Mucosa of descending colon (tissue), 3 donors: Measurements from ENCODE around the gene PDZRN3. TPM values are rescaled to one million over a fixed set of nuclear protein-coding genes. Genes with fewer than 3 reads are reported as not detected.

Experiments
- ATAC-seq: fragments of 200-7000 bp; cut with Tn5 transposase; one replicate; pipeline ENCODE4 v1.9.1; 2020; ENCODE audit warnings: mild to moderate bottlenecking, moderate library complexity
- DNase-seq, 3 donors: peaks; one replicate each; pipeline ENCODE4 v3.0.0-alpha.2; 2020
- H3K36me3 ChIP-seq: fragments of 200-600 bp; one replicate; pipeline ENCODE4 v1.8.0; 2021; ENCODE audit warnings: low read depth, mild to moderate bottlenecking
- H3K4me1 ChIP-seq: fragments of 200-600 bp; one replicate; pipeline ENCODE4 v1.8.0; 2021; ENCODE audit warnings: low read depth, mild to moderate bottlenecking
- H3K4me3 ChIP-seq: fragments of 200-600 bp; one replicate; pipeline ENCODE4 v1.8.0; 2021; ENCODE audit warnings: mild to moderate bottlenecking
- H3K9me3 ChIP-seq: fragments of 200-600 bp; one replicate; pipeline ENCODE4 v1.8.0; 2021; ENCODE audit warnings: mild to moderate bottlenecking
- CTCF ChIP-seq: fragments of 200-600 bp; IDR thresholded peaks from one replicate; pipeline ENCODE4 v1.8.0; 2022; ENCODE audit warnings: antibody characterized with exemption, mild to moderate bottlenecking
- intact Hi-C, 2 donors: fragments of 100-400 bp; cut with DNase I in 1 of 2; cut with micrococcal nuclease in 1 of 2; formaldehyde crosslinking; loops; one replicate each; pipeline versions ENCODE4 v1.11.0 to v1.11.1; 2022; cut with DNase I, micrococcal nuclease
- total RNA-seq, 3 donors: library from RNA; stranded (reverse); fragmentation: NEBNext Ultra II Directional in 2 of 3; extraction: Animal tissue kit (Norgen Biotek cat#: 25700) in 2 of 3; gene quantifications; one replicate each; pipeline versions ENCODE4 v1.2.1 to v1.2.4, GENCODE V29; 2021 to 2023
- donor health status: DM: no; HTN: no; CAD: no; lungs with moderate emphysema.
- donor health status: DM: no; HTN: no; CAD: no.
- donor health status: DM: no; HTN: yes; CAD: no.

Gene PDZRN3
- total RNA-seq, 3 donors from 2014 or later = 17.9 to 147 (median 18.5) TPM

DNA sequence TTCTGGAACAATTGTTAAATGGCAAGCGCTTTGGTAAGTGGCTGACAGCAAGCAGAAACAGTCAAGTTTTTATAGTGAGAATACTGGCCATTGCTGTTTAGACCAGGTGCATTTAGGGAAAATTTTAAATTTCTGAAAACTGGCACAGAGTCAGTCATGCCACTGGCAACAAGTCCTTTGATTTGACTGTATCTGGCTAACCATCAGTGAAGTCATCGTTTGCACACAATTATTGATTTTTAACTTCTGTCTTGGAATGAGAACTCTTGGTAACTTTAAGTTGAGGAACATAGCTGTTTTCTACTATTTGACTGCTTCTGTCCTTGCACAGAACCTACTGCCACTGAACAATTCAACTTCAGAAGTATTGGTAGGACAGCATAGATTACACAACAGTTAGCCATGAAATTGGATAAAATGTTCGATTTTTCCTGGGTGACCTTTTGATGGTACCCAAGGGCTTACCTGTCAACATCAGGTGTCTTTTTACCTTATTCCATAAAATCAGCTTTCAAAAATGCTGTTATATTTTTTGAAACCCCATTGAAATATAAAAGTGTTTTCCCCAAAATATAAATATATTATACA lies 225.0 kb downstream of the PDZRN3 start:
- intact Hi-C loops = no loop called here
- Histone ChIP-seq H3K36me3 (no peaks in the 10 kb centered on the region), H3K4me3 (no peak overlapping the region), H3K4me1 (no peaks in the 10 kb centered on the region), H3K9me3 (no peaks in the 10 kb centered on the region)
- ATAC-seq = no peak
- no peak for TF ChIP-seq CTCF
- DNase-seq = no peak

GRCh38 chr3:73399106-73399505 lies 225.6 kb downstream of the PDZRN3 start:
- no peaks in the 10 kb centered on the region for H3K9me3 ChIP-seq
- no peak for DNase-seq
- no peak overlapping the region for H3K4me3 ChIP-seq
- no peak for TF ChIP-seq CTCF
- intact Hi-C loops = no loop called here
- no peaks in the 10 kb centered on the region for H3K36me3 ChIP-seq
- no peaks in the 10 kb centered on the region for H3K4me1 ChIP-seq
- no peak for ATAC-seq

- no peaks in the 10 kb centered on the region for H3K4me1 ChIP-seq
- no peak for TF ChIP-seq CTCF
- no peak overlapping the region for H3K4me3 ChIP-seq
- DNase-seq (no peak), ATAC-seq (no peak)
- H3K9me3 ChIP-seq = no peaks in the 10 kb centered on the region
- H3K36me3 ChIP-seq = no peaks in the 10 kb centered on the region
- intact Hi-C loops = no loop called here
Observed at GRCh38 chr3:73398084-73398483, 226.7 kb downstream of the PDZRN3 start.

DNA sequence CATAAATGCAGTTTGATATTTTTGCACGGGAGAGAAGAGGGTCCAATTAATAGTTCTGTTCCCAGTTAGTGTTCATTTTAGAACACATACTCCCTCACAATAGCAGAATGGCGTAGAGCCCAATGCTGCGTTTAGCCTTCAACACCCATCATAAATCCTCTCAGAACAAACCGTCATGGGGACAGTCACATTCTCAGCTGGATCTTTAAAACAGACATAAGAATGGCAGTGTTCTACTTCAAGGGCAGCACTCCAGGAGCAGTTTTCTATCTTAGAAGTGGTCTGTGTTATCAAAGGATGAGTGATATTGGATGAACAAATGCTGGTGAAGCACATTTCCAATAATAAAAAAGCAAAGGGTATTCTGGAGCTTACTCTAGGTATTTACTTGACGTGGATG lies 230.5 kb downstream of the PDZRN3 start:
- H3K9me3 ChIP-seq = no peaks in the 10 kb centered on the region
- no peak for DNase-seq
- no peak for ATAC-seq
- no peak for TF ChIP-seq CTCF
- no peaks in the 10 kb centered on the region for H3K4me1 ChIP-seq
- intact Hi-C loops = no loop called here
- no peak overlapping the region for H3K4me3 ChIP-seq
- H3K36me3 ChIP-seq = no peaks in the 10 kb centered on the region

DNA sequence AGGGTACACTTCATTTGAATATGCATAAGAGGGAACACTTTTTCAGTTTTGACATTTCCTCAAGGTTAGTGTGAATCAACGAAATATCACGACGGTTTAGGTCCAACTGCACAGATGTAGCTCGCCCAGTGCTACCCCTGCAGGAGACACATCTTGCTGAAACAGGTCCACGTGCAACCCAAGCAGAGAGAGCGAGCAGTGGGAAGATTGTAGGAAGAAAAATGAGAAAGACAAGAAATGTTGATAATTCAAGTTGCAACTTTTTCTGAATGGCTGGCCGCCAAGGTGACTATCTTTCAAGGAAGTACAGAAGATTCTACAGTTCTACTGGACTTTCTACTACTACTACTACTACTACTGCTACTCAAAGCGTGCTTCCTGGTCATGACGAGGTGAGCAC lies 231.7 kb downstream of the PDZRN3 start:
- no peaks in the 10 kb centered on the region for H3K4me1 ChIP-seq
- H3K9me3 ChIP-seq = no peaks in the 10 kb centered on the region
- no peak for TF ChIP-seq CTCF
- no peak overlapping the region for H3K4me3 ChIP-seq
- no peak for ATAC-seq
- no peak for DNase-seq
- intact Hi-C loops = no loop called here
- H3K36me3 ChIP-seq = no peaks in the 10 kb centered on the region

- no peak for DNase-seq
- intact Hi-C loops = no loop called here
- Histone ChIP-seq H3K9me3 (no peaks in the 10 kb centered on the region), H3K4me3 (no peak overlapping the region), H3K36me3 (no peaks in the 10 kb centered on the region), H3K4me1 (no peaks in the 10 kb centered on the region)
- no peak for TF ChIP-seq CTCF
- ATAC-seq = no peak
Observed at GRCh38 chr3:73391984-73392383, 232.8 kb downstream of the PDZRN3 start.
